ENCODE data around the gene PIGZ. TPM values are rescaled to one million over a fixed set of nuclear protein-coding genes. Genes with fewer than 3 reads are reported as not detected.
A peak's percentile ranks its signal among the peaks of the same experiment; 100 is the strongest.

Gene PIGZ
- total RNA-seq, 1 donor from 2014 or later: 4.7 TPM

DNA sequence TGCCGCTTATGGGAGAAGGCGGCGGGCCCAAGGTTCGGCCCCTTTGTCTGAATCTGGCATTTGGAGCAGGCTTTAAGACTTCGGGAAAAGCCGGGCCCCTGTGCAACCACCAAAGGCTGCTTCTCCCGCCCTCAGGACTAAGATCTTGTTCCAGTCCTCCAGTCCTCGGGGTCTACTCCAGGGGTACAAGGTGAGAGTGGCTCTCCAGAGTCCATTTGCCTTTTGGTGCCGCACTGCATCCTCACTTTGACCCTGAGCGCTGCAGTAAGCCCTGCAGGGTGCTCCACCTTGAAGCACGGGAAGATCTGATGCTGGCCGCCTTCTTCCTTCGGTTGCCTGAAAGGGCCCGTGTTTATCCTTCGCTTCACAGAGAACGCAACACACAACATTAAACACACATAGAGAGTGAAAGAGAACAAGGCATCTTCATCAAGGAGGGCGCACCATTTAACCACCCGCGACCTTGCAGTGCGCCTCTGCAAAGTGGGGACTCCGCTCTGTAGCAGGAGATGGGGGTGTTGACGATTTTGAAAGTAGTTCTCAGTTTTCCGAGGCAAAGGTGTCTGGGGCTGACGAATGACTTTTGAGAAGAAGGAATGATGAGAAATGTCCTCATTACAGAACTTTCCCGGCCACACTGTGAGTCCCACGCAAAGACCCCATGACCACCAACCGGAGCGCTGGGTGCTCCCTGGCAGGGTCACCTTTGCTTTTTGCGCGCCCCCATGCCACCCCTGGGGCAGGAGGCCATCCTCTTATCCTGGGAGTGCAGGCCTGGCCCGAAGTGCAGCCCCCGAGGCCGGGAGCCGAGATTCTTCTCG lies 1.0 kb downstream of the PIGZ start:
- H3K27me3 Mint-ChIP-seq: peaks cover 48% of the 10 kb centered on the region
- no peak for DNase-seq (ENCODE audit: low spot score, unreplicated experiment)

DNA sequence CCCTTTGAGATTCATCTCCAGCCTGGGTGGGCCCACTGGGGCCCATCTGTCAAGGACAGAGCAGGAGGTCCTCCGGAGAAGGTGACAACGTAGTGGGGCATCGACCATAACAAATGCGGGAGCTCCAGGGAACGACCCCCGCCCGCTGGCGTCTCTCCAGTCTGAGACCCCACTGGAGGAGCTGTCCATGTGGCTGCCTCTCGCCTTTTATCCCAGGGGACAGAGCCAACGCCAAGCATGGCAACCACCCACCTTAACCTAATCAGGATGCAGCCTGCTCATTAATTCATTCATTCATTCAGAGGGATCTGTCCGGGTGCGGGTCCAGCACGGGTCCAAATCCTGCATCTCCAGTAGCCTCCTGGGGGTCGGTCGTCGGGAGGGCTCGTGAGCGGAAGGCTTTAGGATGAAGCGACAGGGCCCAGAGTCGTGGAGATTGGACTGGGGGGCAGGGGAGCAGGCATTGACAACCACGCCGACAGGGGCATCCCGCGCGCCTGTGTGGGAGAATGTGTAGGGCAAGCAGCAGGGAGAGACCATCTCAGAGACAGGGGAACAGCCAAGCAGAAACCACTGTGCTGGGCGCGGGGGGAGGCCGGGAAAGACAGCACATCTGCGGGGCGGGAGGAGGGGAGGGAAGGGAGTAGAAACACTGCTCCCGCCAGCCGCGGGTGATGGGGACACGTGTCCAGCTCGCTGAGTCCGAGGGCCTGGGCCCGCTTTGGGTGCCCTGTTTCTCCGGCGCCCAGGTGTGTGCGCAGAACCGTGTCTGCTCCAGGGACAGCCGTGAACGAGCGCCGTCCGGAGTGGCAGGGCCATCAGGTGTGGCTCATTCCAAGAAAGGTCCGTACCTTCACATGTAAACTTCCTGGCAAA lies 1.9 kb downstream of the PIGZ start:
- peaks cover 14% of the 10 kb centered on the region for H3K4me1 Mint-ChIP-seq (ENCODE audit: low read depth)
- peaks cover 48% of the 10 kb centered on the region for H3K27me3 Mint-ChIP-seq
- H3K9me3 Mint-ChIP-seq (ENCODE audit: low read depth): no peaks in the 10 kb centered on the region
- TF ChIP-seq, protein P1, sequence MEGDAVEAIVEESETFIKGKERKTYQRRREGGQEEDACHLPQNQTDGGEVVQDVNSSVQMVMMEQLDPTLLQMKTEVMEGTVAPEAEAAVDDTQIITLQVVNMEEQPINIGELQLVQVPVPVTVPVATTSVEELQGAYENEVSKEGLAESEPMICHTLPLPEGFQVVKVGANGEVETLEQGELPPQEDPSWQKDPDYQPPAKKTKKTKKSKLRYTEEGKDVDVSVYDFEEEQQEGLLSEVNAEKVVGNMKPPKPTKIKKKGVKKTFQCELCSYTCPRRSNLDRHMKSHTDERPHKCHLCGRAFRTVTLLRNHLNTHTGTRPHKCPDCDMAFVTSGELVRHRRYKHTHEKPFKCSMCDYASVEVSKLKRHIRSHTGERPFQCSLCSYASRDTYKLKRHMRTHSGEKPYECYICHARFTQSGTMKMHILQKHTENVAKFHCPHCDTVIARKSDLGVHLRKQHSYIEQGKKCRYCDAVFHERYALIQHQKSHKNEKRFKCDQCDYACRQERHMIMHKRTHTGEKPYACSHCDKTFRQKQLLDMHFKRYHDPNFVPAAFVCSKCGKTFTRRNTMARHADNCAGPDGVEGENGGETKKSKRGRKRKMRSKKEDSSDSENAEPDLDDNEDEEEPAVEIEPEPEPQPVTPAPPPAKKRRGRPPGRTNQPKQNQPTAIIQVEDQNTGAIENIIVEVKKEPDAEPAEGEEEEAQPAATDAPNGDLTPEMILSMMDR (IDR thresholded peaks at IDR 0.05; ENCODE audit: unreplicated experiment): no peak
- no peak for DNase-seq (ENCODE audit: low spot score, unreplicated experiment)
- no peak overlapping the region for H3K27ac Mint-ChIP-seq
- no peak overlapping the region for H3K4me3 Mint-ChIP-seq (ENCODE audit: low read depth)
- H3K36me3 Mint-ChIP-seq (ENCODE audit: insufficient read depth): peaks cover 5% of the 10 kb centered on the region

More for the DNA sequence above, 1.0 kb downstream of the PIGZ start:
- Mint-ChIP-seq H3K36me3 (ENCODE audit: insufficient read depth) (peaks cover 5% of the 10 kb centered on the region), H3K27ac (no peak overlapping the region), H3K9me3 (ENCODE audit: low read depth) (no peaks in the 10 kb centered on the region), H3K4me1 (ENCODE audit: low read depth) (peaks cover 6% of the 10 kb centered on the region), H3K4me3 (ENCODE audit: low read depth) (peak overlapping the region; percentile 65)
- TF ChIP-seq, protein P1 (IDR thresholded peaks at IDR 0.05; ENCODE audit: unreplicated experiment): no peak

DNA sequence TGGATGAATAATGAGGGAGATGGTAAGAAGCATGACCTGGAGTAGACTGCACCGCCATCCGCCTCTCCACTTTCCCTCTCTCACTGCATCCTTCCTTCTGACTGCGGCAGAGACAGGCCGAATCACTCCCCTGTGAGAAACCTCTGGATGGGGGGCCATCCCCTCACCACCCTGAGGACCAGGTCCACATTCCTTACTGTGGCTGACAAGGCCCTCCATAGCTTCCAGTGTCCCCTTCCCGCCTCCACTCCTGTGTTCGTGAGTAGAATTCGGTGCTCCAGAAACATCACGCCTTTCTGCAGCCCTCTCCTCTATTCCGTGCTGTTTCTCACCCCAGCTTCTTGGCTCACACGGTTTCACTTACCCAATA lies 2.8 kb downstream of the PIGZ start:
- peaks cover 40% of the 10 kb centered on the region for H3K27me3 Mint-ChIP-seq

GRCh38 chr3:196965112-196965803 lies 3.4 kb downstream of the PIGZ start:
- Mint-ChIP-seq H3K4me3 (ENCODE audit: low read depth) (no peak overlapping the region), H3K27ac (no peak overlapping the region), H3K36me3 (ENCODE audit: insufficient read depth) (peaks cover 5% of the 10 kb centered on the region), H3K9me3 (ENCODE audit: low read depth) (no peaks in the 10 kb centered on the region), H3K27me3 (peaks cover 35% of the 10 kb centered on the region), H3K4me1 (ENCODE audit: low read depth) (peaks cover 17% of the 10 kb centered on the region)
- TF ChIP-seq, protein P1 (IDR thresholded peaks at IDR 0.05; ENCODE audit: unreplicated experiment): no peak
- DNase-seq (ENCODE audit: low spot score, unreplicated experiment): no peak

More for the DNA sequence above, 2.8 kb downstream of the PIGZ start:
- no peak overlapping the region for H3K27ac Mint-ChIP-seq
- H3K36me3 Mint-ChIP-seq (ENCODE audit: insufficient read depth): peaks cover 5% of the 10 kb centered on the region
- no peak overlapping the region for H3K4me3 Mint-ChIP-seq (ENCODE audit: low read depth)
- DNase-seq (ENCODE audit: low spot score, unreplicated experiment): no peak
- H3K9me3 Mint-ChIP-seq (ENCODE audit: low read depth): no peaks in the 10 kb centered on the region
- TF ChIP-seq, protein P1 (IDR thresholded peaks at IDR 0.05; ENCODE audit: unreplicated experiment): no peak
- peaks cover 17% of the 10 kb centered on the region for H3K4me1 Mint-ChIP-seq (ENCODE audit: low read depth)

DNA sequence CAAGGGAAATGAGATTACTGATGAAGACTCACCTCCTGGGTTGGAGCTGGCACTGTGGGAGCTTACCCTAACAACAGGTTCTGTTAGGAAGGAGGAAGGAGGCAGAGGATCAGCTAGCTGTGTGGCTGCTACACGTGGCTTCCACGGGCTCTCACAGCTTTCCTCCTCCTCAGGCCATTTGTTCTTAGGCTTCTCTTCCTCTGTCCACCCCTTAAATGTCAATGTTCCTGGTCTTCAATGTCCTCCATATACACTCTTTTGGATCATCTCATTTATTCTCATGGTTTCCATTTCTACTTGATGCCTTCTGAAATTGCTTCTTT lies 5.0 kb downstream of the PIGZ start:
- peaks cover 32% of the 10 kb centered on the region for H3K27me3 Mint-ChIP-seq
- H3K9me3 Mint-ChIP-seq (ENCODE audit: low read depth): no peaks in the 10 kb centered on the region
- DNase-seq (ENCODE audit: low spot score, unreplicated experiment): no peak
- H3K4me1 Mint-ChIP-seq (ENCODE audit: low read depth): peaks cover 17% of the 10 kb centered on the region
- H3K27ac Mint-ChIP-seq: no peak overlapping the region
- peaks cover 5% of the 10 kb centered on the region for H3K36me3 Mint-ChIP-seq (ENCODE audit: insufficient read depth)
- no peak overlapping the region for H3K4me3 Mint-ChIP-seq (ENCODE audit: low read depth)
- TF ChIP-seq, protein P1 (IDR thresholded peaks at IDR 0.05; ENCODE audit: unreplicated experiment): no peak
